Measurements from ENCODE around the gene ANKRD40. TPM values are rescaled to one million over a fixed set of nuclear protein-coding genes. Genes with fewer than 3 reads are reported as not detected.

The ANKRD40 gene
- total RNA-seq, 1 experiment from 2014 or later = 45.3 TPM

DNA sequence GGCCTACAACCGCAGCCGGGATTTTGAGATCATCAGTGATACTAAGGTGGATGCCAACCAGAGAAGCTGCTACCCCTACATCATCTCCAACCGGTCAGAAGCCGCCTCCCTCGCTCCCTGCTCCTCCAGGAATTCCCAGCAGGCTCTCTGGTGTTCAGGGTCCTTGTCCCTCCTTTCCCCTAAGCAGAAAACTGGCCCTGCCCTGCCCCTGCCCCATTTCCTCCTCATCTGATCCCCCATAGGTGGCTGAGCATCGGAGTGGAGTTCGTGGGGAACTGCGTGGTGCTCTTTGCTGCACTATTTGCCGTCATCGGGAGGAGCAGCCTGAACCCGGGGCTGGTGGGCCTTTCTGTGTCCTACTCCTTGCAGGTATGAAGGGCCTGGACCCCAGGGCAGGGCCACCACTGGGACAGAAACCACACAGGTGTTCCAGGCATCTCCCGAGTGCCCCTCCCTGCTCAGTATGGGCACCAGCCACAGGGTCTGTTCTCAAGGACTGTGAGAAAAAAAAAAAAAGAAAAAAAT is 29.8 kb downstream of the ANKRD40 start (continued):
- TF ChIP-seq ZNF512 (CRISPR knock-in tag; IDR thresholded peaks at IDR 0.05; ENCODE audit: borderline replicate concordance) (no peak), ZNF121 (CRISPR knock-in tag; IDR thresholded peaks at IDR 0.05) (no peak)

- POLR2A ChIA-PET = no interaction called here
- DNase-seq (ENCODE audit: low spot score) (no peak), ATAC-seq (no peak)
- no peak overlapping the region for H3K27ac Mint-ChIP-seq
- no peak overlapping the region for H3K4me3 Mint-ChIP-seq
- H3K27me3 Mint-ChIP-seq (ENCODE audit: low read depth) = no peaks in the 10 kb centered on the region; the same call in 1 of the 2 replicates
- TF ChIP-seq ZBTB21 (CRISPR knock-in tag; IDR thresholded peaks at IDR 0.05; ENCODE audit: borderline replicate concordance) = no peak
- no peak for TF ChIP-seq RELA (CRISPR knock-in tag; IDR thresholded peaks at IDR 0.05; ENCODE audit: borderline replicate concordance)
- TF ChIP-seq, protein P1, sequence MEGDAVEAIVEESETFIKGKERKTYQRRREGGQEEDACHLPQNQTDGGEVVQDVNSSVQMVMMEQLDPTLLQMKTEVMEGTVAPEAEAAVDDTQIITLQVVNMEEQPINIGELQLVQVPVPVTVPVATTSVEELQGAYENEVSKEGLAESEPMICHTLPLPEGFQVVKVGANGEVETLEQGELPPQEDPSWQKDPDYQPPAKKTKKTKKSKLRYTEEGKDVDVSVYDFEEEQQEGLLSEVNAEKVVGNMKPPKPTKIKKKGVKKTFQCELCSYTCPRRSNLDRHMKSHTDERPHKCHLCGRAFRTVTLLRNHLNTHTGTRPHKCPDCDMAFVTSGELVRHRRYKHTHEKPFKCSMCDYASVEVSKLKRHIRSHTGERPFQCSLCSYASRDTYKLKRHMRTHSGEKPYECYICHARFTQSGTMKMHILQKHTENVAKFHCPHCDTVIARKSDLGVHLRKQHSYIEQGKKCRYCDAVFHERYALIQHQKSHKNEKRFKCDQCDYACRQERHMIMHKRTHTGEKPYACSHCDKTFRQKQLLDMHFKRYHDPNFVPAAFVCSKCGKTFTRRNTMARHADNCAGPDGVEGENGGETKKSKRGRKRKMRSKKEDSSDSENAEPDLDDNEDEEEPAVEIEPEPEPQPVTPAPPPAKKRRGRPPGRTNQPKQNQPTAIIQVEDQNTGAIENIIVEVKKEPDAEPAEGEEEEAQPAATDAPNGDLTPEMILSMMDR (IDR thresholded peaks at IDR 0.05) = no peak
- no peak for TF ChIP-seq CREB1 (CRISPR knock-in tag; IDR thresholded peaks at IDR 0.05)
- no peak for TF ChIP-seq CREM (CRISPR knock-in tag; IDR thresholded peaks at IDR 0.05)
- H3K36me3 Mint-ChIP-seq = no peaks in the 10 kb centered on the region
- H3K9me3 Mint-ChIP-seq = no peaks in the 10 kb centered on the region
- peaks cover 3% of the 10 kb centered on the region for H3K4me1 Mint-ChIP-seq
- CTCF ChIA-PET = interaction anchor here (2.1 kb wide), 1 partner anchor 46 kb away, joined by 11 read pairs; no protein-coding TSS in a partner anchor
Measured at GRCh38 chr17:50676065-50676975, 31.4 kb downstream of the ANKRD40 start.

DNA sequence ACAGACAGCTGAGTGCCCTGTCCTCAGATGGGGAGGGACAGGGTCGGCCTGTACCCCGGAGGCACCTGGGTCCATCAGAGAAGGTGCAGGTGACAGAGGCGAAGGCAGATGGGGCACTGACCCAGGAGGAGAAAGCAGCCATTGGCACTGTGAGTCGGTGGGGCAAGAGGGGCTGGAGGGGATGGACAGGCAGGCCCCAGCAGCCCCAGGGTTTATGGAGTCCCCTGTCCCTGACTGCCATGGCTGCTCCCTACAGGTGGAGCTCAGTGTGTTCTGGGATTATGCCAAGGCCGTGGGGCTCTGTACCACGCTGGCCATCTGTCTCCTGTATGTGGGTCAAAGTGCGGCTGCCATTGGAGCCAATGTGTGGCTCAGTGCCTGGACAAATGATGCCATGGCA is 32.1 kb downstream of the ANKRD40 start:
- Mint-ChIP-seq H3K9me3 (no peaks in the 10 kb centered on the region), H3K27ac (no peak overlapping the region), H3K4me3 (no peak overlapping the region), H3K4me1 (no peaks in the 10 kb centered on the region), H3K36me3 (no peaks in the 10 kb centered on the region), H3K27me3 (ENCODE audit: low read depth) (no peaks in the 10 kb centered on the region; the same call in 1 of the 2 replicates)
- TF ChIP-seq NR1H2 (CRISPR knock-in tag; IDR thresholded peaks at IDR 0.05) (no peak), ZNF232 (CRISPR knock-in tag; IDR thresholded peaks at IDR 0.05) (no peak), GTF2I (CRISPR knock-in tag; conservative IDR thresholded peaks at IDR 0.05) (no peak), ZNF317 (CRISPR knock-in tag; IDR thresholded peaks at IDR 0.05; ENCODE audit: borderline replicate concordance, low read depth) (no peak), OVOL2 (CRISPR knock-in tag; IDR thresholded peaks at IDR 0.05; ENCODE audit: borderline replicate concordance) (no peak), SP1 (CRISPR knock-in tag; conservative IDR thresholded peaks at IDR 0.05) (no peak), RELA (CRISPR knock-in tag; IDR thresholded peaks at IDR 0.05; ENCODE audit: borderline replicate concordance) (no peak), MXD4 (CRISPR knock-in tag; IDR thresholded peaks at IDR 0.05; ENCODE audit: borderline replicate concordance) (no peak), TEAD1 (CRISPR knock-in tag; IDR thresholded peaks at IDR 0.05) (no peak), NFYB (CRISPR knock-in tag; conservative IDR thresholded peaks at IDR 0.05; ENCODE audit: low read depth) (no peak), PRDM15 (CRISPR knock-in tag; IDR thresholded peaks at IDR 0.05) (no peak)
- TF ChIP-seq, protein P2, sequence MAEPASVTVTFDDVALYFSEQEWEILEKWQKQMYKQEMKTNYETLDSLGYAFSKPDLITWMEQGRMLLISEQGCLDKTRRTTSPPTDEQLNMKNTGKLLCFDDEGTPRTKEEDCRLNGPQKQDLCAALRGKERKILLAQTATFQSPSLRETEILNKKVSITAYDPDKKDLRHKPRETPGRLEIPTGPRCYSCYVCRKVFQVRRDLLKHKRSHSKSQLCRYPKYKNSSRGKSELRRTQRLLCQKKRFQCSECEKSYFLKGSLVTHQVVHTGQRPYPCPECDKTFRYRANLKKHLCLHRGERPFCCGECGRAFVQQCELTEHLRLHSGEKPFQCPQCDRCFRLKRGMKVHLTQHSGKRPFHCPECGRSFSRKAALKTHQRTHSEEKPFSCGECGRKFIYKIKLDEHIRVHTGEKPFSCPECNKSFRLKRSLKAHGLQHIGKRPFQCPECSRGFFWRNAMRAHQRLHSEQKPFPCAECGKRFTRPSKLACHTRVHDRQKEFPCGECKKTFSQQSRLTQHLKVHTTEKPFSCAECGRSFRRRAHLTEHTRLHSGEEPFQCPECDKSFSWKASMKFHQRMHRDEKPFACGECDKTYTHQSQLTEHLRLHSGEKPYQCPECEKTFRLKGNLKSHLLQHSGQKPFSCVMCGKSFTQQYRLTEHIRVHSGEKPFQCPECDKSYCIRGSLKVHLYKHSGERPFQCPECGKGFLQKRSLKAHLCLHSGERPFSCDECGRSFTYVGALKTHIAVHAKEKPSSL (CRISPR knock-in tag; conservative IDR thresholded peaks at IDR 0.05) = no peak
- TF ChIP-seq, protein P3, sequence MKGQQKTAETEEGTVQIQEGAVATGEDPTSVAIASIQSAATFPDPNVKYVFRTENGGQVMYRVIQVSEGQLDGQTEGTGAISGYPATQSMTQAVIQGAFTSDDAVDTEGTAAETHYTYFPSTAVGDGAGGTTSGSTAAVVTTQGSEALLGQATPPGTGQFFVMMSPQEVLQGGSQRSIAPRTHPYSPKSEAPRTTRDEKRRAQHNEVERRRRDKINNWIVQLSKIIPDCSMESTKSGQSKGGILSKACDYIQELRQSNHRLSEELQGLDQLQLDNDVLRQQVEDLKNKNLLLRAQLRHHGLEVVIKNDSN (CRISPR knock-in tag; IDR thresholded peaks at IDR 0.05) = no peak
- TF ChIP-seq, protein P4, sequence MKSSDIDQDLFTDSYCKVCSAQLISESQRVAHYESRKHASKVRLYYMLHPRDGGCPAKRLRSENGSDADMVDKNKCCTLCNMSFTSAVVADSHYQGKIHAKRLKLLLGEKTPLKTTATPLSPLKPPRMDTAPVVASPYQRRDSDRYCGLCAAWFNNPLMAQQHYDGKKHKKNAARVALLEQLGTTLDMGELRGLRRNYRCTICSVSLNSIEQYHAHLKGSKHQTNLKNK (CRISPR knock-in tag; IDR thresholded peaks at IDR 0.05) = no peak
- CTCF ChIA-PET = interaction anchor here (1.2 to 2.1 kb wide), 2 partner anchors 45 to 50 kb away, joined by 3 to 11 read pairs; no protein-coding TSS in a partner anchor
- POLR2A ChIA-PET = no interaction called here
- DNase-seq (ENCODE audit: low spot score) (no peak), ATAC-seq (no peak)
